ENCODE measurements around the gene ITPK1. TPM values are rescaled to one million over a fixed set of nuclear protein-coding genes. Genes with fewer than 3 reads are reported as not detected.

Gene ITPK1
- total and polyA plus RNA-seq, 5 donors from 2014 or later = 19.5 to 54.1 (median 22.1) TPM

GRCh38 chr14:93035585-93035916, 80.2 kb downstream of the ITPK1 start:
- no peak overlapping the region for H3K4me3 ChIP-seq (ENCODE audit: low read depth, low read length)
- no peak for ATAC-seq (ENCODE audit: low read depth in 2 of 2)
- no peaks in the 10 kb centered on the region for H3K27me3 Mint-ChIP-seq
- H3K36me3 ChIP-seq (ENCODE audit: control insufficient read depth, insufficient read depth, low read length) = no peaks in the 10 kb centered on the region
- no peak overlapping the region for H3K4me3 Mint-ChIP-seq
- no peak overlapping the region for H3K27ac Mint-ChIP-seq
- no peak overlapping the region for H3K27ac ChIP-seq (ENCODE audit: insufficient read depth, low read length, poor library complexity, severe bottlenecking)
- no peaks in the 10 kb centered on the region for H3K27me3 ChIP-seq (ENCODE audit: control insufficient read depth, insufficient read depth, low read length)
- no peaks in the 10 kb centered on the region for H3K9me3 ChIP-seq (ENCODE audit: control insufficient read depth in 2 of 2, low read length in 2 of 2)
- H3K4me1 Mint-ChIP-seq = peaks cover 6 to 40% (median 24%) of the 10 kb centered on the region in 4 donors
- no peaks in the 10 kb centered on the region for H3K9me3 Mint-ChIP-seq
- no peak for DNase-seq
- no peaks in the 10 kb centered on the region for H3K36me3 Mint-ChIP-seq
- peaks cover 26% of the 10 kb centered on the region for H3K4me1 ChIP-seq (ENCODE audit: control insufficient read depth, insufficient read depth, low read length, poor library complexity, severe bottlenecking)

- Histone ChIP-seq H3K4me3 (ENCODE audit: low read depth, low read length) (no peak overlapping the region), H3K4me1 (ENCODE audit: control insufficient read depth, insufficient read depth, low read length, poor library complexity, severe bottlenecking) (peaks cover 26% of the 10 kb centered on the region), H3K27ac (ENCODE audit: insufficient read depth, low read length, poor library complexity, severe bottlenecking) (peak overlapping the region; percentile 57), H3K36me3 (ENCODE audit: control insufficient read depth, insufficient read depth, low read length) (no peaks in the 10 kb centered on the region), H3K27me3 (ENCODE audit: control insufficient read depth, insufficient read depth, low read length) (no peaks in the 10 kb centered on the region), H3K9me3 (ENCODE audit: control insufficient read depth in 2 of 2, low read length in 2 of 2) (no peaks in the 10 kb centered on the region)
- Mint-ChIP-seq H3K36me3 (peaks cover 4% of the 10 kb centered on the region), H3K4me1 (peaks cover 6 to 44% (median 25%) of the 10 kb centered on the region in 4 donors), H3K4me3 (no peak overlapping the region), H3K27ac (peak overlapping the region in 2 of 3 donors; percentile 50 to 75), H3K9me3 (no peaks in the 10 kb centered on the region), H3K27me3 (no peaks in the 10 kb centered on the region)
- ATAC-seq (ENCODE audit: low read depth in 2 of 2) (no peak), DNase-seq (no peak)
These were observed 81.1 kb downstream of the ITPK1 start for GRCh38 chr14:93034671-93034994.

DNA sequence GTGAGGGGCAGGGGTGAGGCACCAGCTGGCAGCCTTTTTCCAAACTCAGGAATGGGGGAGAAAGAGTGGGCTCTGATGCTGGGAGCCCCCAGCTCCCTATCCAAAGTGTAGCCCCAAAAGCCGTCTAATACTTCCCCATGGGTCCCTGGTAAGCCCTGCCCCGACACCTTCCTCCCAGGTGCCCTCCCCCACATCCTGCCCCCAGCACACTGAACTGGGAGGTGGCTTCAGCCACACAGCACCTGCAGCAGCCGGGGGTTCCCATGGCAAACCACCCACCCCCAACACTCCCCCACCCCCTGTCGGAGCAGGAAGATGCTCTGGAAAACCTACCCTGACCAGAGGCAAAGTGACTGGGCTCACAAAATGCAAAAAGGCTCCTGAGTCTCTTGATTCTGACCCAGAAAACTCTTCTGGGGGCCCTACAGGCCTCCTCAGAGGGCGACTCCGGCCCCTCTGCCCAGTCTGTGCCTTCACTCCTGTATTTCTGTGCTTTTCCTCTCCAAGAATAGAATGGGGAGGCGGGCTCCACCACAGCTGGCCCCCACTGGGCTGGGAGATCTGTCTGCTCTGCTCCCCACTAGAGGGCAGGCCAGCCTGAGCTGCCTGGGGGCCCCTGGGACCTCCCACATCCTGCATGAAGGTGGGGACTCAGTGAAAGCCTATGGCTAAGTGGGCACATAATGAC, 81.6 kb downstream of the ITPK1 start:
- Mint-ChIP-seq H3K4me3 (peak overlapping the region in 1 of 4 donors; percentile 83), H3K9me3 (no peaks in the 10 kb centered on the region), H3K27ac (peak overlapping the region; percentile 58 to 85 (median 80)), H3K36me3 (peaks cover 4% of the 10 kb centered on the region), H3K4me1 (peaks cover 6 to 42% (median 23%) of the 10 kb centered on the region in 4 donors), H3K27me3 (no peaks in the 10 kb centered on the region)
- H3K27ac ChIP-seq (ENCODE audit: insufficient read depth, low read length, poor library complexity, severe bottlenecking) = peak overlapping the region; percentile 57
- peak; percentile 78 to 89 for ATAC-seq (ENCODE audit: low read depth in 2 of 2)
- peak in 2 of 3 donors; percentile 44 to 76 for DNase-seq
- no peaks in the 10 kb centered on the region for H3K27me3 ChIP-seq (ENCODE audit: control insufficient read depth, insufficient read depth, low read length)
- peaks cover 26% of the 10 kb centered on the region for H3K4me1 ChIP-seq (ENCODE audit: control insufficient read depth, insufficient read depth, low read length, poor library complexity, severe bottlenecking)
- H3K4me3 ChIP-seq (ENCODE audit: low read depth, low read length) = no peak overlapping the region
- no peaks in the 10 kb centered on the region for H3K9me3 ChIP-seq (ENCODE audit: control insufficient read depth in 2 of 2, low read length in 2 of 2)
- no peaks in the 10 kb centered on the region for H3K36me3 ChIP-seq (ENCODE audit: control insufficient read depth, insufficient read depth, low read length)

DNA sequence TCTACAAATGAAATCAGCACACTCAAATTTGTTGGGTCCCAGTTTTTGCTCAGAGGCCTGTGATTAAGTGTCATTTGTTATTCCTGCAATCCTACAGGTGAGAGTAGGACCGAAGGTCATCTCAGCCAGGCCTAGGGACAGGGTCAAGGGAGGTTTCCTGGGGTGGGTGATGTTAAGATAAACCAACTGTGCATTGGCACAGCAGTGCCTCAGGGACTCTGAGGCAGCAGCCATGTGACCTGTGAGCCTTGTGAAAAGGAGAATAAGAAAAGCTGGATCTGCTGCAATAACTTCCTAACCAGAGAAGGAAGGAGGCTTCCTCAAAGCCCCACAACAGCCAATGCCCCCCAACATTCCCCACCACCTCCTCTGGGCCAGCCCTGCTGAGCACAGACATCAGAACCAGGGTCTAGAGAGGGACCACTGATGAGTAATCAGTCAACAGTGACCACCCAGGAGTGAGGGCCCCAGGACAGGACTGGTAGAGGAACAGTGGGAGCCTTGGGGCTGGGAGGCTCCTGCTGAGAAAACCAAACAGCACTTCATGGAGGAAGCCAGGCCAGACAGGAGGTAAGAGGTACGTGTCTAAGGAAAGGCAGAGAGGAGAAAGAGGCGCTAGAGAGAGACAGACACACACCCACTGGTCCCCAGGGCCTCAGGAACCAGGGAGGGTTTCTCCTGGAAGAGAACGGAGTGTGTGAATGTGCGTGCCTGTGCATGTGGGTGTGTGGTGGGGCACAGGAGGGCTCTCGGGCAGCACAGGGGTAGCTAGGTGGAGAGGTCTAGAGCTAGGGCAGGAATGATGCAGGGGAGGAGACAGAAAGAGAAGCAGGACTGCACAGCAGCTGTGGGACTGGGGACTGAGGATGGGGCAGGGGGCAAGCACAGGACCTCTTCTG, 82.4 kb downstream of the ITPK1 start:
- Mint-ChIP-seq H3K27me3 (no peaks in the 10 kb centered on the region), H3K4me3 (peak overlapping the region in 2 of 4 donors; percentile 29 to 77), H3K9me3 (no peaks in the 10 kb centered on the region), H3K27ac (peak overlapping the region; percentile 58 to 94 (median 85)), H3K36me3 (peaks cover 4% of the 10 kb centered on the region), H3K4me1 (peaks cover 6 to 38% (median 21%) of the 10 kb centered on the region in 4 donors)
- H3K4me1 ChIP-seq (ENCODE audit: control insufficient read depth, insufficient read depth, low read length, poor library complexity, severe bottlenecking) = peaks cover 26% of the 10 kb centered on the region
- DNase-seq (no peak), ATAC-seq (ENCODE audit: low read depth in 2 of 2) (no peak)
- no peak overlapping the region for H3K27ac ChIP-seq (ENCODE audit: insufficient read depth, low read length, poor library complexity, severe bottlenecking)
- no peaks in the 10 kb centered on the region for H3K27me3 ChIP-seq (ENCODE audit: control insufficient read depth, insufficient read depth, low read length)
- no peak overlapping the region for H3K4me3 ChIP-seq (ENCODE audit: low read depth, low read length)
- H3K36me3 ChIP-seq (ENCODE audit: control insufficient read depth, insufficient read depth, low read length) = no peaks in the 10 kb centered on the region
- no peaks in the 10 kb centered on the region for H3K9me3 ChIP-seq (ENCODE audit: control insufficient read depth in 2 of 2, low read length in 2 of 2)

DNA sequence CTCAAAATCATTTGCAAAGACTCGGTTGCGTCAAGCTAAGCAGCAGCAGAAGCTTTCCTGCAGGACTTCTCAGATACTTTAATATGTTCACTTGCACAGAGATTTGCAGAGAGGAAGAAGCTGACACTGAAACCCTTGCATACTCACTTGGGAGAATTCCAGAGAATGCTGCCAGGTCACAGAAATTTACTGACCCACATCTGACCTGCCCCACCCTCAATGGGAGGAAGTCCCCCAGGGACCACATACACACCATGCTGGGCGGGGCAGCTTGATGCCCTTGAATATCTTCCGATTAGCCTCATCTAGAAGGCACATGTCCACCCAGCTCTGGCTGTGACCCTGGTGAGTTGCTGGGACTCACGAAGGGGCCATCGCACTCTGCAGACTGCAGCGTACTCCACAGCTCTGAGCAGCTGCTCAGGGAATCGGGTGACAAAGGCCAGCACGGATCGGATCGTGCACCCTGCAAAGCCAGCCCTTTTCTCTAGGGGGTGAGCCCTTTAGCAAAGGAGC, 83.2 kb downstream of the ITPK1 start:
- no peak for ATAC-seq (ENCODE audit: low read depth in 2 of 2)
- Histone ChIP-seq H3K27me3 (ENCODE audit: control insufficient read depth, insufficient read depth, low read length) (no peaks in the 10 kb centered on the region), H3K4me1 (ENCODE audit: control insufficient read depth, insufficient read depth, low read length, poor library complexity, severe bottlenecking) (peaks cover 26% of the 10 kb centered on the region), H3K9me3 (ENCODE audit: control insufficient read depth in 2 of 2, low read length in 2 of 2) (no peaks in the 10 kb centered on the region), H3K27ac (ENCODE audit: insufficient read depth, low read length, poor library complexity, severe bottlenecking) (no peak overlapping the region), H3K36me3 (ENCODE audit: control insufficient read depth, insufficient read depth, low read length) (no peaks in the 10 kb centered on the region), H3K4me3 (ENCODE audit: low read depth, low read length) (no peak overlapping the region)
- DNase-seq = no peak
- H3K4me3 Mint-ChIP-seq = no peak overlapping the region
- H3K36me3 Mint-ChIP-seq = peaks cover 4% of the 10 kb centered on the region
- H3K27me3 Mint-ChIP-seq = no peaks in the 10 kb centered on the region
- no peak overlapping the region for H3K27ac Mint-ChIP-seq
- no peaks in the 10 kb centered on the region for H3K9me3 Mint-ChIP-seq
- peaks cover 3 to 38% (median 20%) of the 10 kb centered on the region in 4 donors for H3K4me1 Mint-ChIP-seq

- no peaks in the 10 kb centered on the region for H3K36me3 ChIP-seq (ENCODE audit: control insufficient read depth, insufficient read depth, low read length)
- H3K9me3 ChIP-seq (ENCODE audit: control insufficient read depth in 2 of 2, low read length in 2 of 2) = no peaks in the 10 kb centered on the region
- ATAC-seq (ENCODE audit: low read depth in 2 of 2) (no peak), DNase-seq (no peak)
- no peak overlapping the region for H3K4me3 ChIP-seq (ENCODE audit: low read depth, low read length)
- H3K36me3 Mint-ChIP-seq = peaks cover 4% of the 10 kb centered on the region
- H3K27me3 ChIP-seq (ENCODE audit: control insufficient read depth, insufficient read depth, low read length) = no peaks in the 10 kb centered on the region
- H3K4me3 Mint-ChIP-seq = no peak overlapping the region
- H3K4me1 ChIP-seq (ENCODE audit: control insufficient read depth, insufficient read depth, low read length, poor library complexity, severe bottlenecking) = peaks cover 26% of the 10 kb centered on the region
- H3K9me3 Mint-ChIP-seq = no peaks in the 10 kb centered on the region
- H3K27ac ChIP-seq (ENCODE audit: insufficient read depth, low read length, poor library complexity, severe bottlenecking) = no peak overlapping the region
- peaks cover 0 to 38% (median 19%) of the 10 kb centered on the region in 4 donors for H3K4me1 Mint-ChIP-seq
- peak overlapping the region in 2 of 3 donors; percentile 46 to 67 for H3K27ac Mint-ChIP-seq
- no peaks in the 10 kb centered on the region for H3K27me3 Mint-ChIP-seq
These were observed 84.0 kb downstream of the ITPK1 start for GRCh38 chr14:93031505-93032315.

DNA sequence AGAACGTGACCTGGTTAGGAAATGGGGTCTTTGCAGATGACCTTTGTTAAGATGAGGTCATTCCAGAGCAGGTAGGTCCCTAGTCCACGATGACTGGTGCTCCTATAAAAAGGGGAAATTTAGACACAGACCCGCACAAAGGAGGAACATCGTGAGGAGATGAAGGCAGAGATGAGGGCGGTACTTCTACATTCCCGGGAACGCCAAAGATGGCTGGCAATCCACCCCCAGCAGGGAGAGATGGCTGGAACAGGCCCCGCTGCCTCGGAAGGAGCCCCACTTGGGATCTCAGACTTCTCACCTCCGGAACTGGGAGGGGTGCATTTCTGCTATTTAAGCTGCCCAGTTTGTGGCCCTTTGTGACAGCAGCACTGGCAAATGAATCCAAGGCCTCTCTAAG, 85.0 kb downstream of the ITPK1 start:
- Mint-ChIP-seq H3K4me3 (no peak overlapping the region), H3K36me3 (peaks cover 4% of the 10 kb centered on the region), H3K27me3 (no peaks in the 10 kb centered on the region), H3K9me3 (no peaks in the 10 kb centered on the region), H3K4me1 (peaks cover 0 to 38% (median 25%) of the 10 kb centered on the region in 4 donors), H3K27ac (peak overlapping the region in 1 of 3 donors; percentile 67)
- DNase-seq (no peak), ATAC-seq (ENCODE audit: low read depth in 2 of 2) (no peak)
- H3K36me3 ChIP-seq (ENCODE audit: control insufficient read depth, insufficient read depth, low read length) = no peaks in the 10 kb centered on the region
- H3K27me3 ChIP-seq (ENCODE audit: control insufficient read depth, insufficient read depth, low read length) = no peaks in the 10 kb centered on the region
- no peak overlapping the region for H3K27ac ChIP-seq (ENCODE audit: insufficient read depth, low read length, poor library complexity, severe bottlenecking)
- H3K4me3 ChIP-seq (ENCODE audit: low read depth, low read length) = no peak overlapping the region
- H3K4me1 ChIP-seq (ENCODE audit: control insufficient read depth, insufficient read depth, low read length, poor library complexity, severe bottlenecking) = peaks cover 26% of the 10 kb centered on the region
- no peaks in the 10 kb centered on the region for H3K9me3 ChIP-seq (ENCODE audit: control insufficient read depth in 2 of 2, low read length in 2 of 2)
